NCI-H82 treated with DMSO at 0.1 percent for 48 hours (cell line): ENCODE measurements around the gene EIF6.

Experiments
- DNase-seq: peaks from one replicate; lab custom pipeline; 2025; ENCODE audit not compliant: unreplicated experiment; lab: John Stamatoyannopoulos, UW

The EIF6 gene

DNA sequence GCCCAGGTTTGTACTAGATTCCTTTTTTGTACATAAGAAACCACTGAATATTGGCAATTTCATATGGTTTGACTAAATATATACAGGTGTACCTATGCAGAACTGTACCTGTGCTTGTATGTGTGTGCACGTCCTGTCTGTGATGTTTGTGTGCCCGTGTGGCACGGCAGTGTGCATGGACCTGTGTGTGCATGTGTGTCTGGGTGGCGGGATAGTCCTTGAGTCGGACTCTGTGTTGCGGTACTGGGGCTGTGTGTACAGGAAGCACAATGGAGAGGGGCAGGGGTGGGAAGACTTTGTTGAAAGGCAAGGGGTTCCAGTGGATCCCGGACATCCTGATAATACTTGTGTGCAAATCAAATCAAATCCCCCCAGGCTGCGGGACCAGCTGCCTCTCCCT is 11.1 kb upstream of the EIF6 start:
- DNase-seq: no peak

DNA sequence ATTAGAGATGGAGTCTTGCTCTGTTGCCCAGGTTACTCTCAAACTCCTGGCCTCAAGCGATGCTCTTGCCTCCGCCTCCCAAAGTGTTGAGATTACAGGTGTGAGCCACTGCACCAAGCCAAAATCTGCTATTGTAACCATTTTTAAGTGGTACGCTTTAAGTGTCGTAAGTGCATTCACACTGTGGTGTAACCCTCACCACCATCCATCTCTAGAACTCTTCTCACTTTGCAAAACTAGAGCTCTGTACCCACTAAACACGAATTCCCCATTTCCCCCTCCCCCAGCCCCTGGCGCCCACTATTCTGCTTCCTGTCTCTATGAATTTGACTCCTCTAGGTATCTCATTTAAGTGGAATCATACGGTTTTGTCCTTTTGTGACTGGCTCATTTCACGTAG is 10.5 kb upstream of the EIF6 start:
- DNase-seq: no peak

DNA sequence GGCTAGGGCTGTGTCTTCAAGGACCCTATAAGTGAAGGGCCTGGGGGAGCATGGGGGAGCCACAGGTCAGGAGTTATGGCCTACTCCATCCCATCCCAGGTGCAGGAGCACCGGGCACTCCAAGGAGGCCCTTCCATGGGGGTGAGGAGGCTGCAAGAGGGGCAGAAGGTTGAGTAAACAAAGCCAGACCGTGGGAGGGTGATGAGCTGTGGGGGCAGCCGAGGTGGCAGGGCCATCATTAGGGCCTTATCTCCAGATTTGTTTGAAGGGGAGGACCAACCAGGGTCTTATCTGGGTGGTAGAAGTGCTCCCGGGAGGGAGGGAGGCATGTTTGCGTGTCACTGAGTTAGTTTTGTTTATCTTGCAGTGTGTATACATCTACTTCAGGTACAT is 9.7 kb upstream of the EIF6 start:
- DNase-seq: no peak

DNA sequence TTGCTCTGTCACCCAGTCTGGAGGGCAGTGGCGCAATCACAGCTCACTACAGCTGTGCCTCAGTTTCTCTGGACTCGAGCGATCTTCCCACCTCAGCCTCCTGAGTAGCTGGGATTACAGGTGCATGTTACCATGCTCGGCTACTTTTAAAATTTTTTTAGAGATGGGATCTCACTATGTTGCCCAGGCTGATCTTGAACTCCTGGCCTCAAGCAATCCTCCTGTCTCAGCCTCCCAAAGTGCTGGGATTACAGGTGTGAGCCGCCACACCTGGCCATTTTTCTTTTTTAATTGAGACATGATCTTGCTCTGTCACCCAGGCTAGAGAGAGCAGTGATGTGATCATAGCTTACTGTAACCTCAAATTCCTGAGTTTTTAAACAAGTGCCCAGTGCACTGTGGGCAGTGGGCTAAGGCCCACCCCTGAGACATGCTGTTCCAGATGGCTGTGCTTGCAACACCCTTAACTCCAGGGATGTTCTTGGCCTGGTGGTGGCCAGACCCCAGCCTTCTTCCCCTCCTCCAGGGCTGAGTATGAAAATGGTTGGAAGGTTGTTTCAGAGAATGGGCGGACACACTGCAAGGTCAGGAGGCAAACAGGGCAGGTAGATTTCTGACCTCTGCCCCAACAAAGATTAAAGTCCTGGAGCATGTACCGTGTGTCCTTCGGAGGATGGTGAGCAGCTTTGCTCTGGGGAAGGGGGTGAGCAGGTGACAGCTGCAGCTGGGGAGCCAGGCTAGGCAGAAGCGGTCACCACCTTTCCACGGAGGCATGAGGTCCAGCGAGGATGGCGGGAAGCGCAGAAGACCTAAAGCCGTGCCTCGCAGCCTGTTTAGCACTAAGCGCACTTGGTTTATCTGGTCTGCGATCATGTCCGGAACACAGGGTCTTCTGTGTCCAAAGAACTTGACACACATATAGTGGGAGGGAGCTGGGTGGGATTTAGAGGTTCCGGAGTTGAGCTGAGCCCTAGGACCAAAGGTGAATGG is 9.0 kb upstream of the EIF6 start:
- no peak for DNase-seq

DNA sequence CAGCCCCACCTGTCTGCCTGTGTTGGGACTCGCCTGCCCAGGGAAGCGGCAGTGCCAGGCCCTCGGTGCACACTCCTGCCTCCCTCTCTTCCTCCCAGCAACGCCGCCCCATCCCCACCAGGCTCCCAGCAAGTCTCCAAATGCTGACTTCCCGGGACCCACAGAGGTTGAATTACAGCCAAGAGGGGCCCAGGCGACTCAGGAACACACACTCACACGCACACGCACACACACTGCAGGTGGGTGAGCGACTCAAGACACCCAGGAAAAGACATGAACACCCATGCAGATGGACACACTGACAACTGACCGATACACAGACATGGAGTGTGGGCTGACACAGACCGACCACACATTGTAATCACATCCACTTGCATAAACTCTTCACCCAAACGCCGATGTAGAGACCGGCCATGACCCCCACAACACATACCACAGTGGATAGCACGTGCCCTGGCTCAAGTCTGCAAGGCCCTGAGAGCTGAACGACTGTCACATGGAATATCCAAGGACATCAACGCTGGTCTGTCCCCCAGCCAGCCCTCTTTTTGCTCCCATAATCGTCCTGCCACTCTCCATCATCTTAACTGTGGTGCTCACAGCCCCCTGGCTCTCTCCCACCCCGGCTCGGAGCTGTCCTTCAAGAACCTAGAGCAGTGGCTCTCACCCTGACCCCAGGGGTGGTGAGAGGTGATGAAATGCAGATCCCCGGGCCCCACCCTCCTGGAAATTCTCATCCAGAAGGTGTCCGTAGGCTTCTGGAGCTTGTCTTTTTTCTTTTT is 8.1 kb upstream of the EIF6 start:
- no peak for DNase-seq

DNA sequence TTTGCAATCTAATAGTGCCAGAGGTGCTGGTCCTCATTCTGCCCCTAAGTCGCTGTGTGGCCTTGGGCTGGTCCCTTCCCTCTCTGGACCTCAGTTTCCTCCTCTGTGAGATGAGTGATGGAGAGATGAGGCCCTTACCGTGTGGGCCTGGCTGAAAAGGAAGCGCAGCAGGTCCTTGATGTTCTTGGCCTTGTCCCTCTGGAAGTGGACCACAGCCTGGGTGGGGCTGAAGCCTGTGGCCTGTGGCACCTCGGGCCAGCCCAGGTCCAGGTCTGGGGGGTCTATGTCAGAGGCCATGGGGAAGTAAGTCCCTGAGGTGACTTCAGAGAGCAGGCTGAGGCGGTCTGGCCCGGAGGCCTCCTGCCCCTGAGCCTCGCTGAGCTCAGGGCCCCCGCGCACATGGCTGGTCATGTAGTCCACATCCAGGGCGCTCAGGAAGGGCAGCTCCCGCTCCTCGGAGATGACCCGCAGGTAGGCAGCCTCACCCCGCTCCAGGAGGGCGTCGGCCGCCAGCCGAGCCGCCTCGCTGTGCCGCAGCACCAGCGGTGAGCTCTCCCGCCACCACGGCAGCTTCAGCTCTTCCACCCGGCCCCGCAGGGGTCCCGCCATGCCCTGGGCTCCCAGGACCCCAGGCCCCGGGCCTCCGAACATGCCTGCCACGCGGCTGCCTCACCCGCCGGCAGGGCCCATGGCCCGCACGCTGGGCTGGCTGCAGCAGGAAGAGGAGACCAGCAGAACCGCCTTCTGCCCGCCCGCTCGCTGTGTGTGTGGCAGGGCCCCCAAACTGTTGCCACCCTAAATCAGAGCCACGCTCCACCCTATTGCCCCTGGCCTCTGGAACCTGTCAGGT is 7.3 kb upstream of the EIF6 start, which contains the start of gene FAM83C:
Gene FAM83C, minus strand, starts transcription at position 772 of the 850 bp plus-strand sequence. Its CDS starts 121 bp downstream, at position 651.
- DNase-seq: no peak

DNA sequence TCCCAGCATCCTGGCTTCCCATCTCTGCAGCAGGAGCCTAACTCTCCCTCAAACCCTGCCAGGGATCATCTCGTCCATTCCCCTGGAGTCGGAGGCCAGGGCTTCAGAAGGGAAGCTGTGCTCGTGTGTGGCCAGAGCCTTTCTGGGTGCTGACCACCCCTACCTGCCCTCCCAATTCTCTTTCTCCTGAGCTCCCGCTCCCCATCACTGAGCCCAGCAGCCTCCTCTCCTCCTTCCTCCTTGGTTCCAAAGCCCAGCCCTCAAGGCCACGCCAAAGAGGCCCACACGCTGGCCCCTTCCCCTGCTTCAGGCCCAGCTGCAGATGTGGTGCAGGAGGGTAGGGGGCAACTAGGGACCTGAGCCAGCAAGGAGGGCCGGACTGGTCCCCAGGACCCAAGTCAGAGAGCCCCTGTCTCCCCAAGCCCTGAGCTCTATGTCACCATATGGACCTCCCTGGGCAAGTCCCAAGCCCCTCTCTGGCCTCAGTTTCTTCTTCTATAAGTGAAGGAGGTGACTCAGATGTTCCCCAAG is 6.4 kb upstream of the EIF6 start:
- DNase-seq: no peak

DNA sequence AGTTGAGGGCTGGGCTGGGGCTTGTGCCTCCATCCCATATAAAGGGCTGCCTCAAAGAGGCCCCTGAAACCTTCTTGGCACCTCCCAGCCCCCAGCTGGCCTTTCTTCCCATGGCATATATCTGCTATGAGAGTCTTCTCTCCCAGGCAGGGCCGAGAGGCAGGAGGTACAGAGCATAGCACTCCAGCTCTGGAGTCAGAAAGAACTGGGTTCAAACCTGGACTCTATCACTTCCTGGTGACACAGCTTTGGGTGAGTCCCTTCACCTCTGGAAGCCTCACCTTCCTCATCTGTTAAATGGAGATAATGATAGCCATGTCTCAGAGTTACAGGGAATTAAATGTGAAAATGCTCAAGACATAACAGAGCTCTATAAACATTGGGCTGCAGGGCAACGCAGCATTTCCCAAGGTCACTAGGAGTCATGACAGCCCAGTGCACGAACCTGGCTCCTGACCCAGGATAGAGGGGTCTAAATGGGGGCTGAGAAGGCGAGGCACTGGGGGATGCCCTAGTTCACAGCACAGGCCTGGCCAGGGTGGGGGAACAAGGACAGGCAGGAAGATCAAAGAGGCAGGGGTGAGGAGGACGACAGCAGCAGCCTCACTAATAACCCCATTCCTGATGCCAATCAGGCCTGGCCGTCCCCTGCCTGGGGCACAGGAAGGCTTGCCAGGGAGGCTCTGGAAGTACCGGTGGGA is 5.8 kb upstream of the EIF6 start:
- DNase-seq: no peak

DNA sequence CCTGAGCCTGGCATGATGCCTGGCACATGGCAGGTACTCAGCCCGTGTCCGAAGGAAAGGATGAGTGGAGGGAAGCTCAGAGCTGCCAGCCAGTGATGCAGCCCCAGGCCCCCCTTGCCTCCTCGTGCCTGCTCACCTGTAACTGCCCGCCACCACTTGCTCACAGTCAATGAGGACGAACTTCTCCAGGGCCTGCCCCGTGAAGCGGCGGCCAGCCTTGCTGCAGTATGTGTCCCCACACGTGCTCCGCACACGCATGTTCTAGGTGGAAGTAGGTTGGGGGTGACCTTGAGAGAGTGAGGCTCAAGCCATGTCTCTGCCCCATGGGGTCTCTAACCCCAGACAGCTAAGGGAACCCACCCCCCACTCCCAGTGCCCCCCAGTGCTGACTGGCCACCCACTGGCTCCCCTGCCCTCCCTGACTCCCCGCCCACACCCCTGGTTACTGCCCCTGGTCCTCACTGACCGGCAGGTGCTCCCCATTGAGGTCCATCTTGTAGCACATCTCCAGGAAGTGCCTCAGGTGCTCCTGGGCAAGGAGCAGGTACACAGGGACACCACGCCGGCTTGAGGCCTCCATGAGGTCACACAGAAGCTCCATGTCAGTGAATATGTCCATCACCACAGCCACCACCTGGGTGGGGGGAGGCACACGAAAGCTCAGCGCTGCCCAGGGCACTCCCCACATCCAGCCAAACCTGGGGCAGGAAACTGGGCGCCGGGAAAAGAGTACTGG is 3.9 kb upstream of the EIF6 start:
- DNase-seq: no peak

DNA sequence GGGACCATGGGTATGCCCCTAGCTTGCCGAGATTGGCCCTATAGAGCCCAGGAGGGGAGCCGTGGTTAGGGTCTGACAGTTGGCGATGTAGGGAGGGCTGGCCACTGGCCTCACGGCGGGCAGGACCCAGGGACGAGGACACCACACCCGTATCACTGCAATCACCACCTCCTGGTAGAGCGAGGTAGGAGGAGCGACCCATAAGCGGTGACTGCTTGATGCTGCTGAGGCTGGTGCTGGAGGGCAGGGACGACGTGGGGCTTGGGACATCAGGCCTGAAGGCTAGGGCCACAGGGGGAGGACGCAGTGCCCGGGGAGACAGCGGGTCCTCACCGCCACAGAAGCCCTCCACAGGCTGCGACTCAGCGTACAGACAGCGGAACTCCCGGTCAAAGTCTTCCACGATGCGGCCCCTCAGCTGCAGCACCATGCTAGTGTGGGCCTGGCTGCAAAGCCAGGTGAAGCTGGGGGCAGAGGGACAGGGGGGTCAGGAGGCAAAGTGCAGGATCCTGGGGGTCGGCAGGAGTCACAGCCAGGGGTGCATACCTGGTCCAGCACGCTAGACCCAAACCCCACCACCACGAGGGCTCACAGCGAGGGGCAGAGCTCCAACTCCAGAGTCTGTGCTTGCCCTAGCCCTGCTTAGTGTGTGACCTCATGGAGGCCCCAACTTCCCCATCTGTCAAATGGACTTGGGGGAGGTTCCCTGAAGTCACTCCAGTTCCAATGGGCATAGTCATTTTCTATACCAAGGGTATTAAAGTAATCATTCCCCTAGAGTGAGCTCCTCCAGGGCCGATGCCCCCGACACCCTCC is 3.1 kb upstream of the EIF6 start:
- no peak for DNase-seq

DNA sequence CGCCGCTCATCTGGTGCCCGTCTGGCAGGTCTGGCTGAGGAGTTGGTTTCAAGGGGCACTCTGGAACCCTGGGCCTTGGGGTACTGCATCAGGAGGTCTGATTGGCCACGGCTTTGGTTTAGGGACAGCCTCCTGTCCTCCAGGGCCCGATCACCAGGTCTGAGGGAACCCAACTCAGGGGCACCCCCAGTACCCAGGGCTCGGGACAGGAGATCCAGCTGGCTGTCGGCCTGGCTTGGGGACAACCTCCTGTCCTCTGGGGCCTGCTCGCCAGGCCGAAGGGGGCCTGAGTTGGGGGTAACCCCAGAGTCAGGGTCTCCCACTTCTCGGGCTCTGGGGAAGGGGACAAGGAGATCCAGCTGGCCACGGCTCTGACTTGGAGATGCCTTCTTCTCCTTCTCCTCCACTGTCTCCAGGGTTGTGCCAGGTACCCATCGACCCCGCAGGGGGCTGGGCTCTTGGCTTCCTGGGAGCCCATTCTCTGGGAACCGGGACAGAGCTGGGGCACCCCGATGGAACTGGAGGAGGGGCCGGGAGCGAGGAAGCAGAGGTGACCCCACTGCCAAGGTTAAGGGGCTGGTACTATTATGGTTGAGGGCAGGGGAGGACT is 2.4 kb upstream of the EIF6 start:
- DNase-seq: no peak

DNA sequence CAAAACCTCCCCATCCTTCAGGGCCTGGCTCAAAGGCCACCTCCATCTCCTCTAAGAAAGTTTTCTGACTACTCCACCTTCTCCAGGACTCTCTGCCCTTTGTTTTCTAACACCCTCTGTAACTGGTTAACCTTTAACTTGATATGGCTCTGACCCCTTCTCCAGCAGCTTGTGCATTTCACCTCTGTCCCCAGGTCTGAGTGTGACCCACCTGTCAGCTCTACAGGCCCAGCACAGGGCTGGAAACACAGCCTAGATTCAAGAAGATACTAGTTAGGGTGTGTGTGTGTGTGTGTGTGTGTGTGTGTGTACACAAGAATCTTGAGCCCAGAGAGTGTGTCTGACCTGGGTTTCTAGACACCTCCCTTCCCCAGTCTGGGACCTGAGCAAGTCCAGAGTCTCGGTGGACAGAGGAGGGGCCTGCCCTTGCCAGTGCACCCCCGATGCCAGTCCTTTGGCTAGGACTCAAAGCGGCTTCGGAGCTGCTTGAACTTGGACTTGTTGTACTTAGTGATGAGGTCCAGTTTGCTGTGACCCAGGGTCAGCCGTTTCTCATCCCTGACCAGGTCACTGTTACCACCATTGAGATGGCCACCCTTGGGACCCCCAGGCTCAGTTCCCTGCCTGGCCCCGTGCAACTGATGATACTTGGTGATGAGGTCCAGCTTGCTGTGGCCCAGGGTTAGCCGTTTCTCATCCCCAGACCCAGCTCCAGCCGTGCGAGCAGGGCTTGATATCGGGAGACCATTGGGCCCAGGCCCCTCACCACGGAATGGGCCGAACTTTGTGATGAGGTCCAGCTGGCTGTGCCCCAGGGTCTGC is 1.7 kb upstream of the EIF6 start:
- no peak for DNase-seq

DNA sequence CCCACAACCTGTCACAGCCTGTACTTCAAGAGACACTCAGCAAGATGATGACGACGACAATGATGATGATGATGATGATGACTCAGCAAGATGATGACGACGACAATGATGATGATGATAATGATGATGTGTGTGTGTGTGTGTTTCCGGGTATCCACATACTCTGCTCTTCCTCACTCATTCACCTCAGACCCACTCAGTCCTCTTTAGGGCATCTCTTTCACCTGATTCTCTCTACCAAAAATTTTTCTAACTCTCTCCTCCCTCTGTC is 1.2 kb upstream of the EIF6 start:
- no peak for DNase-seq

DNA sequence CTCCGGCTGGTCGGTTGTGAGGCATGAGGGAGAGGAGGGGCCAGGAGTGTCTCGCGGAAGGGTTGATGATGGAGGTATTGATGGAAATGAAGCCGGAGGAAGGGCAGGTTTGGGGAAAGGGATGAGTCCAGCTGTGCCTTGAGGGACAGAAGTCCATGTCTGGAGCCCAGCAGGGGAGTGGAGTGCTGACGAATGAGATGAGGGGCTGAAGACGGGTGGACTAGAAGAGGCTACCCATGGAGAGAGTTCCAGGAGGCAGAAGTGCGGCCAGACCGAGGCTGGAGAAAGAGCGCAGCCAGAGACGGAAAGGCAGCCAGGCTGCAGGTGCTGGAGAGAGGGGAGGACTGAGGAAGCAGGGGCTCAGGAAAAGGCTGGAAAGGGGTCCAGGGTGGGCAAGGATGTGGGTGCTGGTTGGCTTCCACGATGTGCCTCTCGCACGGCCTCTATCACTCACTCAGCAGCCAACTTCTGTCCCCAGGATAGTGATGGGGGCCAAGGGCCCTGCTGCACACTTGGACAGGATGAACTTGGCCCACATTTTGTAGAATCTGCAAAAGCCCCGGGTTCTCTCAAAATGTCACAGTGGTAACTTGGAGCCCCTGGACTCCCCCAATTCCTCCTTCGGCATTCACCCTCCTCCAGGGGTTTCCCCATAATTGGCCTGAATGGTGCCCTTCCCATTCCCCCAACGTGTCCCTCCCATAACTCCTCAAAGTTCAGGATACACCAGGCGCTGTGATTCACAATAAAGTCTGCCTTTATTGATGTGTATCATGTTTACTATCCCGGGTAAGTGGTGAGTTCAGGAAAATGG is 627 bp upstream of the EIF6 start:
- DNase-seq: no peak

DNA sequence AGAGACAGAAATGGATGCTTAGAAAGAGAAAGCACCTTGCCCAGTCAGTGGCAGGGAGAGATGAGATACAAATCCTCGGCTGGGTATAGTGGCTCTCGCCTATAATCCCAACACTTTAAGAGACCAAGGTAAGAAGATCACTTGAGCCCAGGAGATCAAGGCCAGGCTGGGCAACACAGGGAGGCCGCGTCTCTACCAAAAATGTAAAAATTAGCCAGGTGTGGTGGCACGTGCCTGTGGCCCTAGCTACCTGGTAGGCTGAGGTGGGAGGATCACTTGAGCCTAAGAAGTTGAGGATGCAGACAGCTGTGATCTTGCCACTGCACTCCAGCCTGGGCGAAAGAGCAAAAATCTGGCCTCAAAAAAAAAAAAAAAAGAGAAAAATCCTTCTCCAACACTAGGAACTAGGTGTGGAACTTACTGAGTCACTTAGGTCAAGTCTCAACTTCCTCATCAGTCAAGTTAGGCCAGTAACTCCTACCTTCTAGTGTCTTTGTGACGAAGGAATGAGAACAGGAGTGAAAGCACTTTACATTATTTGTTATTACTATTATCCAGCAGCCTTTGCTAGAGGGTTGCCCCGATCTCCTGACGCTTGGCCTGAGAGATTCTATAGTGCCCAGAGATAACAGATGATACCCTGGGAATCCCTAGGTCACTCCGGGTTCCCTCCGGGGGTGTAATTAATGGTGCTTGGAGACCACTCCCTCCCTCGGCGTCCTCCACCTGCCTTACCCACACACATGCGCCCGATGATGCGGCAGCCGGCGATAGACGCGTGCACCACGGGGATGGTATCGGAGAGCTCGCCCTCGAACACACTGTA is 918 bp downstream of the EIF6 start:
- DNase-seq: no peak

DNA sequence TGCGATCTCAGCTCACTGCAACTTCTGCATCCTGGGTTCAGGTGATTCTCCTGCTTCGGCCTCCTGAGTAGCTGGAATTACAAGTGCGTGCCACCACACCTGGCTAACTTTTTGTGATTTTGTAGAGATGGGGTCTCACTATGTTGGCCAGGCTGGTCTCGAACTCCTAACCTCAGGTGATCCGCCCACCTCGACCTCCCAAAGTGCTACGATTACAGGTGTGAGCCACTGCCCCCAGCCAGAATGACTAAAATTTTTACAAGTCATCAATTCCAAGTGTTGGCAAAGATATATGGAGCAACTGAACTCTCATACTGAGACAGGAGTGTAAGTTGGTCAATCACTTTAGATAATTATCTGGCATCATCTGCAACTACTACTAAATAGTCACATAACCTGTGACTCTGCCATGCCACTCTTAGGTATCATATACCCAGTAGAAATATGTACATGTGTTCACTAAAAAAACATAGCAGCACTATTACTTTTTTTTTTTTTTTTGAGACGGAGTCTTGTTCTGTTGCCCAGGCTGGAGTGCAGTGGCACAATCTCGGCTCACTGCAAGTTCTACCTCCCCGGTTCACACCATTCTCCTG is 3.0 kb downstream of the EIF6 start:
- DNase-seq: no peak
